Progenitor cell of endocrine pancreas (in vitro differentiated cells): ENCODE measurements around the gene LRRC74A. TPM values are rescaled to one million over a fixed set of nuclear protein-coding genes. Genes with fewer than 3 reads are reported as not detected.

Experiments
- DNase-seq: peaks from one replicate; pipeline ENCODE4 v3.0.0; 2021; ENCODE audit warnings: low spot score; ENCODE audit not compliant: unreplicated experiment
- H3K27ac Mint-ChIP-seq: 2 replicates; pipeline ENCODE4 v1.8.0; 2021; ENCODE audit warnings: mild to moderate bottlenecking, moderate library complexity, mixed read lengths
- H3K27me3 Mint-ChIP-seq: 2 replicates; pipeline ENCODE4 v1.8.0; 2021; ENCODE audit warnings: mixed read lengths
- H3K36me3 Mint-ChIP-seq: 2 replicates; pipeline ENCODE4 v1.8.0; 2022; ENCODE audit warnings: mixed read lengths; ENCODE audit not compliant: insufficient read depth
- H3K4me1 Mint-ChIP-seq: 2 replicates; pipeline ENCODE4 v1.8.0; 2021; ENCODE audit warnings: low read depth, mixed read lengths
- H3K4me3 Mint-ChIP-seq: 2 replicates; pipeline ENCODE4 v1.8.0; 2021; ENCODE audit warnings: low read depth, mild to moderate bottlenecking, moderate library complexity, mixed read lengths
- H3K9me3 Mint-ChIP-seq: 2 replicates; pipeline ENCODE4 v1.8.0; 2021; ENCODE audit warnings: low read depth, mixed read lengths
- total RNA-seq: library from RNA; stranded (reverse); gene quantifications from 2 replicates; pipeline ENCODE4 v1.2.1, GENCODE V29; 2021
- TF ChIP-seq, protein P1 (sequence below): fragments of 200-600 bp; sonication (generic); IDR thresholded peaks from one replicate; pipeline ENCODE4 v1.5.0; 2021; ENCODE audit warnings: antibody characterized with exemption, mild to moderate bottlenecking; ENCODE audit not compliant: unreplicated experiment

Gene LRRC74A
- total RNA-seq, 1 donor from 2014 or later = not detected

DNA sequence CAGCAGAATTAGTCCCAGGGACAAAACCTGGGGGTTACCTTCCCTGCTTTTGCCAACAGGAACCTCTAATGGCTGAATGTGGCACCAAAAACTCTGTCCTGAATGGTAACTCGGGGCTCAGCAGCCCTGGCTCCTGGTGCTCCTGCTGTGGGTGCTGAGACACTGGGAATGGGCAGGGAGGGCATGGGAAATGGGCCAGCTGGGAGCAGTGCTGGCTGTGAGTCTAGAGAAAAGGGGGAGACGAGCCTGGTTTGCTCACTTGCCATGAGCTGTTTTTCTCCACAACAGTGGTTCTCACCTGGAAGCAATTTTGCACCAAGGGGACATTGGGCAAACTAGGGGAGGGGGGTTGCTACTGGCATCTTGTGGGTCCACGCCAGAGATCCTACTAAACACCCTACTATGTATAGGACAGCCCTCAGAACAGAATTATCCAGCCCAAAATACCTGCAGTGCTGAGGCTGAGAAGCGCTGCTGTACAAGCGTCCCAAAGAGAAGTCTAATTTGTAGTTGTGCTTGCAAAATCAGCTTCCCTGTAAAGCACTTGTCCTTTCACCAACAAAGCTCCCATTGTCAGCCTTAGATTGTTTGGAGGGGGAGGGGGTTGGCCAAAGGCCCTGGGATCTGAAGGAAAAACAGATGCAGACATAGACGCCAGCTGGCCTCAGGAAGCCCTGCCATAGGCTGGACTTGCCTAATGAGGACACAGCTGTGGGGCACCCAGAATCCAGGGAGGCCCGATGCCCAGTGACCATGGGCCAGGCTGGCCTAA lies 3.6 kb downstream of the LRRC74A start:
- peaks cover 4% of the 10 kb centered on the region for H3K9me3 Mint-ChIP-seq
- no peaks in the 10 kb centered on the region for H3K27me3 Mint-ChIP-seq
- TF ChIP-seq, protein P1, sequence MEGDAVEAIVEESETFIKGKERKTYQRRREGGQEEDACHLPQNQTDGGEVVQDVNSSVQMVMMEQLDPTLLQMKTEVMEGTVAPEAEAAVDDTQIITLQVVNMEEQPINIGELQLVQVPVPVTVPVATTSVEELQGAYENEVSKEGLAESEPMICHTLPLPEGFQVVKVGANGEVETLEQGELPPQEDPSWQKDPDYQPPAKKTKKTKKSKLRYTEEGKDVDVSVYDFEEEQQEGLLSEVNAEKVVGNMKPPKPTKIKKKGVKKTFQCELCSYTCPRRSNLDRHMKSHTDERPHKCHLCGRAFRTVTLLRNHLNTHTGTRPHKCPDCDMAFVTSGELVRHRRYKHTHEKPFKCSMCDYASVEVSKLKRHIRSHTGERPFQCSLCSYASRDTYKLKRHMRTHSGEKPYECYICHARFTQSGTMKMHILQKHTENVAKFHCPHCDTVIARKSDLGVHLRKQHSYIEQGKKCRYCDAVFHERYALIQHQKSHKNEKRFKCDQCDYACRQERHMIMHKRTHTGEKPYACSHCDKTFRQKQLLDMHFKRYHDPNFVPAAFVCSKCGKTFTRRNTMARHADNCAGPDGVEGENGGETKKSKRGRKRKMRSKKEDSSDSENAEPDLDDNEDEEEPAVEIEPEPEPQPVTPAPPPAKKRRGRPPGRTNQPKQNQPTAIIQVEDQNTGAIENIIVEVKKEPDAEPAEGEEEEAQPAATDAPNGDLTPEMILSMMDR = no peak
- peak overlapping the region; percentile 98 for H3K27ac Mint-ChIP-seq
- peaks cover 61% of the 10 kb centered on the region for H3K4me1 Mint-ChIP-seq
- peaks cover 7% of the 10 kb centered on the region for H3K36me3 Mint-ChIP-seq
- no peak for DNase-seq
- peak overlapping the region; percentile 32 for H3K4me3 Mint-ChIP-seq

DNA sequence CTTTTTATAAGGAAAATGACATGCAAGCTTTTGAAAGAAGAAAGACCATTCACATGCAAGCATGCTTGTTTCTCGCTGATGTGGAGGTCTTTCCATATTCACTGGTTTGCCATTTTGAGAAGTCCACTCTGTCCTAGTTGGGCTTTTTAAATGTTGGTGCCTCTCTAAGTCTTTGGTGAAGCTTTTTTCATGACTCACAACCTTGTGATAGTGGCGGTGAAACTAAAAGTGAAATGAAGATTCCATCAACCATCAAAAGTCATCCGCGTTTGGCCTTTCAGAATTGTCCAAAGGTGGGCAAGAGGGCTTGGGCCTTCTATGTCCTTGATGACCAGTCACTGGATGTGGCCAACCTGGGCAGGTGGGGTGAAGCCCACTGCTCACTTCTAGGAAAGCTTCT lies 4.3 kb downstream of the LRRC74A start:
- Mint-ChIP-seq H3K9me3 (peaks cover 4% of the 10 kb centered on the region), H3K27ac (peak overlapping the region; percentile 98), H3K4me1 (peaks cover 67% of the 10 kb centered on the region), H3K36me3 (peaks cover 4% of the 10 kb centered on the region), H3K4me3 (no peak overlapping the region), H3K27me3 (no peaks in the 10 kb centered on the region)
- TF ChIP-seq, protein P1 = no peak
- DNase-seq = no peak

DNA sequence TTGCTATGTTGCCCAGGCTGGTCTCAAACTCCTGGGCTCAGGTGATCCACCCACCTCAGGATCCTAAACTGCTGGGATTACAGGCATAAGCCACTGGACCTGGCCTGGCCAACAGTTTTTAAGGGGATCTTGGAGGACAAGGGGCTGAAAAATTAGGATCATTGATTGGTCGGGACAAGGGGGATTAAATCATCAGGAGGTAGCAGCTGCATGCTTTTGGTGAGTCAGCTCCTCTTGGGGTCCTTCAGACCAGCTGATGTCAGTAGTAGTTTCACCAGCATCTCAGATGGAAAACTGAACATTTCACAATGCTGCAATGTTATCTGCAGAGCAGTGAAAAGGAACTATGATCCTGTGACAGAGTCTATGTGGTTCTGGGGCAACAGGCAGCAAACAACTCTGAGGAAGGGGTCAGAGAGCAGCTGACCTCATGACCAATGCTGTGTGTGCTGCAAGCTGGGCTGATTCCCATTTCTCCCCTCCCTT lies 6.3 kb downstream of the LRRC74A start:
- Mint-ChIP-seq H3K27me3 (no peaks in the 10 kb centered on the region), H3K4me3 (no peak overlapping the region)
- TF ChIP-seq, protein P1 = no peak

DNA sequence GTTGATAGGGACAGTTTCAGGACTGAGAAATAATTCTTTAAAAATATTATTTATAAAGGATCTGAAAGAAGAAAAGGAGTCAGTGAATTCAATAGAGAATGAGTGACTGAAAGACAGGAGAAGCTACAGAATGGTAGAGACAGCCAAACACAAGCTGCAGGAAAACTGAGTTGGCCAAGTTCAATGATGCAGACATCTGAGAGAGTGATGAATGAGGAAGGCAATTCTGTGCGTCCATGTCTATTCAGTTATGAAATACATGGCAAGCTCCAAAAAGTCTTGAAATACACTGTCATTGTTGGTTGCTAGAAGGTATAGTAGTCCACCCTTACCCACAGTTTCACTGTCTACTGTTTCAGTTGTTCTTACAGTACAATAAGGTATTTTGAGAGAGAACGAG lies 6.8 kb downstream of the LRRC74A start:
- TF ChIP-seq, protein P1 = no peak
- DNase-seq = no peak
- Mint-ChIP-seq H3K4me3 (no peak overlapping the region), H3K27me3 (no peaks in the 10 kb centered on the region), H3K4me1 (peaks cover 71% of the 10 kb centered on the region), H3K36me3 (peaks cover 2% of the 10 kb centered on the region), H3K27ac (peak overlapping the region; percentile 86), H3K9me3 (peaks cover 4% of the 10 kb centered on the region)

More for the DNA sequence above, 6.3 kb downstream of the LRRC74A start:
- H3K27ac Mint-ChIP-seq = peak overlapping the region; percentile 91
- no peak for DNase-seq
- H3K4me1 Mint-ChIP-seq = peaks cover 72% of the 10 kb centered on the region
- peaks cover 4% of the 10 kb centered on the region for H3K9me3 Mint-ChIP-seq
- H3K36me3 Mint-ChIP-seq = peaks cover 2% of the 10 kb centered on the region

DNA sequence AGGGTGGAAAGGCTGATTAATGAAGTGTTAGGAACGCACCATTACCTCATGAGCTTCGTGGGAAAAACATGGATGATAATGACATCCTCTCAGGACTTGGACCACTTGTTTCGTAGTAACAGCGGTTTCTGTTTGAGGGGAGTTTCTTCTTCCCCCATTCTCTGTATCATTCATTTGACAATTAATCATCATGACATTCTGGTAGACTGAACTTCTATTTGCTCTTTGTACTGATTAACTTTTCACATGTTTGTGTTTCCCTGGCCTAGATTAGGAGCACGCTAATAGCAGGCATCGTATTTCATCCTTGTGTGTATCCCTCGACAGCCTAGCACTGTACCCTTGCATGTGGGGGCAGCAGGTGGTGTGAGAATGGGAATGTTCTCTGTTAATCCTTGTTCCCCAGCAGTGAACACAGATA lies 8.0 kb downstream of the LRRC74A start:
- Mint-ChIP-seq H3K27ac (peak overlapping the region; percentile 94), H3K4me1 (peaks cover 62% of the 10 kb centered on the region), H3K4me3 (peak overlapping the region; percentile 1), H3K9me3 (peaks cover 13% of the 10 kb centered on the region), H3K36me3 (peaks cover 5% of the 10 kb centered on the region), H3K27me3 (no peaks in the 10 kb centered on the region)
- DNase-seq = peak; percentile 27
- TF ChIP-seq, protein P1 = no peak
